ENCODE measurements around the gene MAP3K15.

- TF ChIP-seq GATA3 (IDR thresholded peaks at IDR 0.05; ENCODE audit: low read depth, low read length), result no peak
- TF ChIP-seq GATA2 (IDR thresholded peaks at IDR 0.05; ENCODE audit: low read depth, low read length), result no peak
Observed at GRCh38 chrX:19549838-19550237, 34.5 kb upstream of the MAP3K15 start.
